Karpas-422 (cell line): Measurements from ENCODE around the gene RHOBTB1. TPM values are rescaled to one million over a fixed set of nuclear protein-coding genes. Genes with fewer than 3 reads are reported as not detected.
"Not testable (repeated sequence)": the region's sequence is repeated elsewhere in the genome, so short reads cannot be mapped to it uniquely, and the experiment has no call there.

Source experiments
- DNase-seq: peaks from one replicate; pipeline ENCODE4 v3.0.0-alpha.2; 2015
- H2AFZ ChIP-seq: fragments of 200-600 bp; sonication (generic); 2 replicates; pipeline ENCODE4 v1.6.1; 2014; ENCODE audit warnings: antibody characterized with exemption, low read length, mixed read lengths
- H3K27ac ChIP-seq: fragments of 200-600 bp; sonication (generic); 2 replicates; pipeline ENCODE4 v1.5.1; 2014; ENCODE audit warnings: mild to moderate bottlenecking, low read length, moderate library complexity
- H3K27me3 ChIP-seq: fragments of 200-600 bp; sonication (generic); 2 replicates; pipeline ENCODE4 v1.6.1; 2014; ENCODE audit warnings: low read length, mixed read lengths
- H3K36me3 ChIP-seq: fragments of 200-600 bp; sonication (generic); 2 replicates; pipeline ENCODE4 v1.6.1; 2014; ENCODE audit warnings: low read length, mixed read lengths; ENCODE audit not compliant: insufficient read depth
- H3K4me1 ChIP-seq: fragments of 200-600 bp; sonication (generic); 2 replicates; pipeline ENCODE4 v1.6.1; 2014; ENCODE audit warnings: mild to moderate bottlenecking, low read length, mixed read lengths
- H3K4me2 ChIP-seq: fragments of 200-600 bp; sonication (generic); 2 replicates; pipeline ENCODE4 v1.6.1; 2014; ENCODE audit warnings: low read length, low read depth, mild to moderate bottlenecking; ENCODE audit not compliant: poor library complexity, severe bottlenecking
- H3K4me3 ChIP-seq: fragments of 200-600 bp; sonication (generic); 2 replicates; pipeline ENCODE4 v1.5.1; 2014; ENCODE audit warnings: mild to moderate bottlenecking, antibody characterized with exemption, low read length, mixed read lengths
- H3K79me2 ChIP-seq: fragments of 200-600 bp; sonication (generic); 2 replicates; pipeline ENCODE4 v1.6.1; 2014; ENCODE audit warnings: mild to moderate bottlenecking, low read length, mixed read lengths
- H3K9ac ChIP-seq: fragments of 200-600 bp; sonication (generic); 2 replicates; pipeline ENCODE4 v1.6.0; 2014; ENCODE audit warnings: low read length
- H3K9me2 ChIP-seq: fragments of 200-600 bp; sonication (generic), shearing (Covaris generic); replicated peaks from 2 replicates; pipeline ENCODE4 v1.6.0; 2014; ENCODE audit warnings: mild to moderate bottlenecking, low read length, moderate library complexity; ENCODE audit not compliant: insufficient read depth
- H3K9me3 ChIP-seq: fragments of 300-700, 200-600 bp; sonication (generic); 2 replicates; pipeline ENCODE4 v1.6.1; 2014; ENCODE audit warnings: low read length, mixed read lengths
- H4K20me1 ChIP-seq: fragments of 200-600 bp; sonication (generic); 2 replicates; pipeline ENCODE4 v1.6.1; 2014; ENCODE audit warnings: mild to moderate bottlenecking, antibody characterized with exemption, low read length, low read depth; ENCODE audit not compliant: insufficient read depth
- total RNA-seq: library from RNA; depleted of rRNA; stranded (reverse); fragments of >200 nt; shearing (Covaris generic); gene quantifications from 2 replicates; pipeline ENCODE4 v1.2.3, GENCODE V29; 2014; ENCODE audit warnings: low replicate concordance

Gene RHOBTB1
- total RNA-seq, 1 experiment from 2014 or later: not detected

GRCh38 chr10:60979667-60980104, 35.7 kb upstream of the RHOBTB1 start:
- no peak overlapping the region for H3K9ac ChIP-seq
- H3K4me3 ChIP-seq: no peak overlapping the region
- H3K36me3 ChIP-seq: no peaks in the 10 kb centered on the region
- no peaks in the 10 kb centered on the region for H3K9me2 ChIP-seq
- H3K4me1 ChIP-seq: no peaks in the 10 kb centered on the region
- H3K4me2 ChIP-seq: no peak overlapping the region
- H3K79me2 ChIP-seq: no peaks in the 10 kb centered on the region
- no peak overlapping the region for H2AFZ ChIP-seq
- no peaks in the 10 kb centered on the region for H3K27me3 ChIP-seq
- DNase-seq: no peak
- no peak overlapping the region for H3K27ac ChIP-seq
- no peaks in the 10 kb centered on the region for H4K20me1 ChIP-seq
- no peaks in the 10 kb centered on the region for H3K9me3 ChIP-seq

DNA sequence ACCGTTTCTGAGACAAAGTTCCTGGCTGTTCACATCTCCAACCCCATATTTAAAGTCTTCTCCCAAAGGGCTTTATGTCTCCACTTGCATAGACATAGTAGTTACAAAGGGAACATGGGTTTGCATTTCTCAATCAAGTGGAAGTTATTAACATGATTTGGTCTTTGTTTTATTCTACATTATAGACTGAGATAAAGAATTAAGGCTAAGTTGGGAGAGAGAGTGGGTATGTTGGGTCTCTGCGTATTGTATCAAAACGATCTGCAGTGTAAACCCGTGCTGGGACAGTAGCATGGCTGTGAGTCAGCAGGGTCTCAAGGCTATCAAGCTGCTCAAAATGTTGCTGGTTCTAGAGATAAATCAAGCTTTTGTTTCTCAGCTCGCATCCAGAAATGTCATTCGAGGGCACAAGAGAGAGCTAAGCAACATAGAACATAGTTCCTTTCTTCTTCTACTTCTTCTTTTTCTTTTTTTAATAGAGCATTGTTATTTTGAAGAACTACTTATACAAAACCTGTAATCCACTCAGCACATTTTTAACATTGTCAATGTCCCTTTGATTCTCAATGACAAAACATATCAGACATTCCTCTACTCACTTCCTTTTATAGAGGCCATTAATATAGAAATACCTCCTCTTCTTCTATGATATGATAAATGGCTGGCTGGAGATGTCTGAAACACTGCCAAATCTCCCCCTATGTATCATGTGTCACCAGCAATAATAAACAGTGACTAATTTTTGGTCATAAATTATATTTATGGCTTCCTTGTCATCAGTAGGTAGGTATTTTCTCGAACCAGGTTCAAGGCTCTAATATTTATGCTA, 34.5 kb upstream of the RHOBTB1 start:
- H3K4me3 ChIP-seq: no peak overlapping the region
- H3K4me2 ChIP-seq: no peak overlapping the region
- H3K9me2 ChIP-seq: no peaks in the 10 kb centered on the region
- H3K4me1 ChIP-seq: no peaks in the 10 kb centered on the region
- H3K27me3 ChIP-seq: no peaks in the 10 kb centered on the region
- DNase-seq: no peak
- H3K9me3 ChIP-seq: no peaks in the 10 kb centered on the region
- no peak overlapping the region for H3K9ac ChIP-seq
- H3K27ac ChIP-seq: no peak overlapping the region
- no peaks in the 10 kb centered on the region for H3K36me3 ChIP-seq
- no peaks in the 10 kb centered on the region for H3K79me2 ChIP-seq
- H2AFZ ChIP-seq: no peak overlapping the region
- H4K20me1 ChIP-seq: no peaks in the 10 kb centered on the region

DNA sequence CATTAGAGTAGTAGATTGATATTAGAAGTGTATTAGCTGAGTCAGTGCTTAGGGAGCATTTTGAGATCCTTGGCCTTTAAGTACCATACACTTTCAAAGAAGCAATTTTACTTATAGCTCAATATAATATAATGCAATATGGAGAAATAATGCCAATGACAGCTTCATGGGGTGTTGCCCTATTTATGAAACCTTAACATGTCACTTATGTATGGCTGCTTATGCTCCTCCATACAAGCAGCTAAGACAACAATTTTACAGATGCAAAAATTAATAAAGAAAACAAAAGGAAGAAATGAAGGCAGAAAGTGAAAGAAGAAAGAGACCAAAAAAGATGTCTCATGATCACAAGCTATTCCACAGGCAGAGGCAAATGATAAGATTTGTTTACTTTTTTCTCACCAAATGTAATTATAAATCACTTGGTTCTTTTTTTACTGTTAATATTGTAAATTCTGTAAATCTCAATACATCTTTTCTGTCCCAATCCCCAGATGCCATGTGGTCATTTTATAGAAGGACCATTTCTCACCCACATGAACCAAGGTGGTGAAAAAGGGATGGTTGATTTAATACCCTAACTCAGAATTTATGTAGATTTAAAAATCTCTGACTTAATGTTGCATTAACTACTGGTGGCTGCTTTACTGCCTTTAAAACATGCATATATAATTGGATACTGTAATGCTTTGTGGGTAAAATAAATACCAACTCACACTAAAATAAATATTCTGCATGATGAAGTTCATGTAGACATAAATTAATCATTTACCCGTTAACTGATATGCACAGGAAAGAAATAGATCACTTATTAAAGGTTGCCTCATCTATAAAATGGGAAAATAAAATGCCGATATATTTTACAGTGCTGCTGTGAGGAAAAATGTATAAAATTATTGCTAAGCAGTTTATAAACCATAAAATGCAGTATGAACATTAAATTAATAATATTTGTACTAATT, 33.5 kb upstream of the RHOBTB1 start:
- H3K4me1 ChIP-seq: no peaks in the 10 kb centered on the region
- H3K9me2 ChIP-seq: no peaks in the 10 kb centered on the region
- no peak overlapping the region for H3K4me2 ChIP-seq
- no peak overlapping the region for H2AFZ ChIP-seq
- H3K9ac ChIP-seq: no peak overlapping the region
- H3K36me3 ChIP-seq: no peaks in the 10 kb centered on the region
- no peaks in the 10 kb centered on the region for H4K20me1 ChIP-seq
- no peaks in the 10 kb centered on the region for H3K27me3 ChIP-seq
- H3K27ac ChIP-seq: no peak overlapping the region
- no peaks in the 10 kb centered on the region for H3K9me3 ChIP-seq
- H3K4me3 ChIP-seq: no peak overlapping the region
- no peaks in the 10 kb centered on the region for H3K79me2 ChIP-seq
- DNase-seq: no peak

DNA sequence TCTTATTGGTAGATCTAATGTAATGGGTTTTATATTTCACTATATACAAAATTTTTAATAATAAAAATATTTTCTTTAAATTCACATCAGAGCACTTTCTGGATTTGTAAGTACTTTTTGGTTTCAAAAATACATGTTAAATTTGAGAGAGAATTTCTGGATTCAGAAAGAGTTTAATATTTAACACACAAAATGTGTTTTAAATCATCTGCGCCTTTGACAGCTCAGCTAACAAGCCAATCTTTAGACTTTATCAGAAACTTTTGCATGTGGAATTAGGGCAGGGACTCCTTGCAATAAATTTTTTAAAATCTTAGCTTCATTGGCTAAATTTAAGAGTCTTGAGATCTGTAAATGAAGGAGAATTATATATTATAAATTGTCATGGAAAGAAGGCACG, 32.7 kb upstream of the RHOBTB1 start:
- no peak overlapping the region for H3K9ac ChIP-seq
- no peaks in the 10 kb centered on the region for H3K9me2 ChIP-seq
- no peak overlapping the region for H2AFZ ChIP-seq
- H3K4me1 ChIP-seq: no peaks in the 10 kb centered on the region
- no peak overlapping the region for H3K4me2 ChIP-seq
- no peak overlapping the region for H3K27ac ChIP-seq
- H3K9me3 ChIP-seq: no peaks in the 10 kb centered on the region
- DNase-seq: no peak
- H3K36me3 ChIP-seq: no peaks in the 10 kb centered on the region
- no peaks in the 10 kb centered on the region for H3K79me2 ChIP-seq
- no peaks in the 10 kb centered on the region for H4K20me1 ChIP-seq
- no peaks in the 10 kb centered on the region for H3K27me3 ChIP-seq
- H3K4me3 ChIP-seq: no peak overlapping the region

- Histone ChIP-seq H3K9me2 (no peaks in the 10 kb centered on the region), H3K4me2 (no peak overlapping the region), H3K9ac (no peak overlapping the region), H3K27ac (no peak overlapping the region), H2AFZ (no peak overlapping the region), H3K36me3 (no peaks in the 10 kb centered on the region), H3K4me1 (no peaks in the 10 kb centered on the region), H3K9me3 (no peaks in the 10 kb centered on the region), H3K4me3 (no peak overlapping the region), H4K20me1 (no peaks in the 10 kb centered on the region), H3K27me3 (no peaks in the 10 kb centered on the region), H3K79me2 (no peaks in the 10 kb centered on the region)
- DNase-seq: no peak
Measured at GRCh38 chr10:60975716-60976115, 31.7 kb upstream of the RHOBTB1 start.

DNA sequence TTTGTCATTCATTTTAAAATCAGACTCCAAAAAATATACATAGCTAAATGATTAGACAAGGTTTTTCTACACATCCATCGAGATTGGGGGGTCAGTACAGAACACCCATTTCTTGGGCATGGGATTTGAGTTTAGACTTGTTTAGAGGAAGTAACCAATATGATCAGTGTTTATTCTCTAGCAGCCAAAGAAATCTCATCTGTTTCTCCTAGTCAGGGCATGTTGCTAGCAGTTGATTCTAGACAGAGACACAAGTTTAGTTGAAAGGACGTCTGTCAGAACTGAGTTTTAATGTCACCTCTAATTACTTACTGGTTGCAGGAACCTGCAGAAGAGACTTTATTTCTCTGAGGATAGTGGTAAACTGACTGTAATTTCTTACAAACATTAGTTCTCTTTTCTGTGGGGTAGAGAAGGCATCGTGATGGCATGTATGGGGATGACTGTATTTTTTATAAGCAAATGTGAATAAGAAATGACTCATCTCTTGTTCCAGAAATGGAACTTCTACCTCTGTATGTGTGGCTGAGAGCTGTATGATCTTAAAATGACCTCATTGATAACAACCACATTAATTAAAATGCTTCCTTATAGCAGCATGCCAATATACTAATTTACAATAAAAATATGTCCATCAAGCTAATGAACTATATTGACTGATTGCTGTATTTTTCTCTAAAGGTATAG, 30.6 kb upstream of the RHOBTB1 start:
- Histone ChIP-seq H3K9ac (no peak overlapping the region), H3K27me3 (no peaks in the 10 kb centered on the region), H4K20me1 (no peaks in the 10 kb centered on the region), H3K27ac (no peak overlapping the region), H3K9me3 (no peaks in the 10 kb centered on the region), H2AFZ (no peak overlapping the region), H3K79me2 (no peaks in the 10 kb centered on the region), H3K9me2 (no peaks in the 10 kb centered on the region), H3K4me2 (no peak overlapping the region), H3K4me3 (no peak overlapping the region), H3K36me3 (no peaks in the 10 kb centered on the region), H3K4me1 (no peaks in the 10 kb centered on the region)
- no peak for DNase-seq

DNA sequence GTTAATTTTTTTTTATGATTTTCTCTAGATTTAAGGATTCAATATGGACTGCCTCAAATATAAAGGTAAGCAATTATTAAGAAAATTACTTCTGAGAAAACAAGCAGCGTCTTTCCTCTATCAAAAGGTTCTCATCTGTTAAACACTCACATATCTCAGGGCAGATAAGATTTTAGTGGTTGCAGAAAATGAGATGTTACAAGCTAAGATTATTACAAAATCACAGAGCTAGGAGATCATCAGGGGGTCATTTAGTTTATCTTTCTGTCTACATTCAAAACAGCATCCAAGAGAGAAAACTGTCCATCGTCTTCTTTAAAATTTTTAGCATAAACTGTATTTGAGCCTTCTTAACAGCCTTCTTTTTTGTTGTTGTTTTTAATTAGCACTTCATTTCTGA, 29.1 kb upstream of the RHOBTB1 start:
- Histone ChIP-seq H3K9me3 (no peaks in the 10 kb centered on the region), H3K4me1 (no peaks in the 10 kb centered on the region), H3K9me2 (no peaks in the 10 kb centered on the region), H3K27me3 (no peaks in the 10 kb centered on the region), H4K20me1 (no peaks in the 10 kb centered on the region), H3K4me2 (no peak overlapping the region), H3K36me3 (no peaks in the 10 kb centered on the region), H3K27ac (no peak overlapping the region), H3K9ac (no peak overlapping the region), H2AFZ (no peak overlapping the region), H3K4me3 (no peak overlapping the region), H3K79me2 (no peaks in the 10 kb centered on the region)
- DNase-seq: no peak

DNA sequence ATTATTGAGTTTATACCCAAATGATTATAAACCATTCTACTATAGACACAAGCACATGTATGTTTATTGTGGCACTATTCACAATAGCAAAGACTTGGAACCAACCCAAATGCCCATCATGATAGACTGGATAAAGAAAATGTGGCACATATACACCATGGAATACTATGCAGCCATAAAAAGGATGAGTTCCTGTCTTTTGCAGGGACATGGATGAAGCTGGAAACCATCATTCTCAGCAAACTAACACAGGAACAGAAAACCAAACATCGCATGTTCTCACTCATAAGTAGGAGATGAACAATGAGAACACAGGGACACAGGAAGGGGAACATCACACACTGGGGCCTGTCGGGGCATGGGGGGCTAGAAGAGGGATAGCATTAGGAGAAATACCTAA, 28.2 kb upstream of the RHOBTB1 start:
- not testable (repeated sequence) for H3K27ac ChIP-seq, H3K36me3 ChIP-seq, H3K9me2 ChIP-seq, H3K27me3 ChIP-seq, H3K4me1 ChIP-seq, H3K79me2 ChIP-seq, H3K4me2 ChIP-seq, DNase-seq, H3K9ac ChIP-seq, H4K20me1 ChIP-seq, H3K9me3 ChIP-seq, H2AFZ ChIP-seq, H3K4me3 ChIP-seq
